ENCODE data around the gene USHBP1.
"Not testable (repeated sequence)": the region's sequence is repeated elsewhere in the genome, so short reads cannot be mapped to it uniquely, and the experiment has no call there.

Gene USHBP1

DNA sequence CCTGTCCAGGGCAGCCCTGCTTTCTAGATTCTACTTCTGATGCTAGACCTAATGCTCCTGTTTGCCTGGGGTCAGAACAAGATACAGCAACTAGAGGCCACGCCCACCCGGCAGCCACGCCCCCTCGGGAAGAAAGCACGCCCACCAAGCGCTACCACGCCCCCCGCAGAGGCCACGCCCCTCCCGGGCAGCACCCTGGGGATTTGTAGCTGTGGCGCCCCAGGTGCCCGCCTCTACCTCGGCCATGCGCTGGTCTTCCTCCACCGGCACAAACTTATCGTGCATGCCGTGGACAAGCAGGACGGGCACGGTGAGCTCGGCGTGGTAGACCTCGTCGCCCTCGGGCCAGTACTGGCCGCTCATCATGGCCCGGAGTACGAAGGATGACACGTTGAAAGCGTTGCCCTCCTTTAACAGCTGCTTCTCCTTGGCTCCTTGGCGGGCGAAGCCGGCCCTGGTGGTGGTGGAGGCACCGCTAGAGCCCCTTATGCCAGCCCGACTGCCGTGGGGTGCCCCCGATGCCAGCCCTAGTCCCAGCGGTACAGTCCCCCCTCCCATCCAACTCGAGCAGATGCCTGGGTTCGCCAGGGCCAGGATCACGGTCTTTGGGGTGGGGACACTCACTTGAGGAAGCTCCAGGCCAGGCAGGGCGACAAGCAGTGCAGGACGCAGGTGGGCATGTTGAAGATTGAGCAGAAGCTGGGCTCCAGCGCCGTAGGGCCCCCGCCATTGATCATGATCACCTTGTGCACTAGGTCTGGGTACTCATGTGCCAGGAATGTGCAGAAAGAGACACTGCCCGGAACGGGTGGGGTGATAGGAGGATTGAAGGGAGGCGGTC lies 29.7 kb upstream of the USHBP1 start:
- peak; percentile 51 for DNase-seq

DNA sequence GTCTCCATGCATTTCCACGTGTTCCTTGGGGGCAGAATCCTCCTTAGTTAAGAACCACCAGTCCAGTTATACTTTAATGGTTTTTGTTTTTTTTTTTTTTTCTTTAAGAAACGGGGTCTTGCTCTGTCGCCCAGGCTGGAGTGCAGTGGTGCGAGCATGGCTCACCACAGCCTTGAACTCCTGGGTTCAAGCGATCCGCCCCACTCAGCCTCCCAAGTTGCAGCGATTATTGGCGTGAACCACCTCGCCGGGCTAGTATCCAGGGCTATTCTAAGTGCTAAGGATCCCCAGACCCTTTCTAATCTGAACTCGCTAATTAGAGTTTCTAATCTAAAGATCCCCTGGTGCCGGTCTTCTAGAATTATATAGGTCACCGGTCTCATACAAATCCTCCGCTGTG lies 29.1 kb upstream of the USHBP1 start:
- no peak for DNase-seq

DNA sequence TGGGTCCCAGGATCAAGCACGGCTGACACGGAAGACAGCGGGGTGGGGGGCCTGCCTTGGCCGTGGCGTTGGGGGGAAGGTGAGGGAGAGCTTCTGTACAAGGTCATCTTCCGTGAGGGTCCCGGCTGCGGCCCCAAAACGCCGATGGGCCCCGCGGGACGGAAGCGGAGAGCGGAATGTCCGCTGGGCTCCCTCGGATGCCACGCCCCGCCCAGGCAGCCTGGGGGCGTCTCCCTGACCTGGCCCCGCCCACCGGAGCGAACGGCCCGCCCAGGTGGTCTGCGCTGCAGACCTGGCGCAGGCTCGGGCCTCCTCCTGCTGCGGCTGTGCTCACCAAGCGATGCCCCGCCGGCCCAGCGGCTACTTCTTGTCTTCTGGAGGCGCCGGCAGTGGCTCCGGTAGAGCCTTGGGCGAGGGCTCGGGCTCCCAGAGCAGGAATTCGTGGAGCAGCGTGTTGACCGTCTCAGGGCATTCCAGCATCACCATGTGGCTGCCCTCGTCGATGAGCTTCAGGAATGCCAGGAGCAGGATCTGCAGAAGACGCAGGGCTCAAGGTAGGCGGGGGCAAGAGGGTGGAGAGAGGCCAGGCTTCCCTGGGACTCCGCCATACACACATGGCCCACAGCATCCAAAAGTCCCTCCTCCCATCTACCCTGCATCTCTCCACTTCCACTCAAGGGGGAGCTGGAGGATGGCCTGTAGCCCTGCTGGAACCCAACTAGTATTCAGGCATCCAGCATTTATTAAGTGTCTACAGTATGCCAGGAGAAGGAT lies 27.9 kb upstream of the USHBP1 start:
- DNase-seq: peak; percentile 81

DNA sequence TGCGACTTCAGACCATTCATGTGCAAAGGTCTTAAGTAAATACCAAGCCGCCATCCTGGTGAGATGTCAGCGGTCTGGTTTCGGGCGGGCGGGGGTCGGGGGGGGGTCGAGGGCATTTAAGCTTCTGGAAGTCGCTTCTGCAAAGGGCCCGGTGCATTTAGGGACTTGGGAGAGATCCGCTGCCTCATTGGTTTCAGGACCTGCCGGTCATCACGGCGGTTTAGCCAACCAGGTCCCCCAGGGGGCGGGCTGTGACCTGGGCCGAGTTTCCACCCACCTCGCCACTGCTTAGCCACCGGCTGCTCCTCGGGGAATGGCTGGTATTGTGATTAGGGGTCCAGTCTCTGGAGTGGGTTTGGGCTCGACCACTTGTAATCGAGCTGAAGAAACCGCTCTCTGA lies 24.9 kb upstream of the USHBP1 start:
- peak; percentile 44 for DNase-seq

DNA sequence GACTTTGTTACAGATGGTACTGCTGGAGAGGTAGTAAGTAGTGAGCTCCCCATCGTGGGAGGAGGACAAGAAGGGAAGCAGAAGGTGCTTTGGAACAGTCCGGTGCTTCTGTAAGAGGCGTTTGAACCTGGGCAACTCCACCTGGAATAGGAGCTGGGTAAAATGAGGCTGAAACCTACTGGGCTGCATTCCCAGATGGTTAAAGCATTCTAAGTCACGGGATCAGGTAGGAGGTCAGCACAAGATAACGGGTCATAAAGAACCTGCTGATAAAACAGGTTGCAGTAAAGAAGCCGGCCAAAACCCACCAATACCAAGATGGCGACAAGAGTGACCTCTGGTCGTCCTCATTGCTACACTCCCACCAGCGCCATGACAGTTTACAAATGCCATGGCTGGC lies 22.2 kb upstream of the USHBP1 start:
- no peak for DNase-seq

DNA sequence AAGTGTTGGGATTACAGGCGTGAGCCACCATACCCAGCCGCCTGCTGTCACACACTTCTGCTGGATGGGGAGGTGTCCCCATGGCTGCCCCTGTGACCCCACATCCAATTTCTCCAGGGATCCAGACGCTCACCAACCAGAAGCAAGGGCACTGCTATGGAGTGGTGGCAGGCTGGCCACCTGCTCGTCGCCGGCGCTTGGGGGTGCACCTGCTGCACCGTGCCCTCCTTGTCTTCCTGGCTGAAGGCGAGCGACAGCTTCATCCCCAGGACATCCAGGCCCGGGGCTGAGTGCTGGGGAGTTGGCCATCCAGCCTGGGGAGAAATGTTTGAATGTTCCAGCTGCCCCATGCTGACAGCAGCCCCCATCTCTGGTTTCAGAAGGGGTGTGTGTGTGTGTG lies 21.7 kb upstream of the USHBP1 start:
- DNase-seq: no peak

DNA sequence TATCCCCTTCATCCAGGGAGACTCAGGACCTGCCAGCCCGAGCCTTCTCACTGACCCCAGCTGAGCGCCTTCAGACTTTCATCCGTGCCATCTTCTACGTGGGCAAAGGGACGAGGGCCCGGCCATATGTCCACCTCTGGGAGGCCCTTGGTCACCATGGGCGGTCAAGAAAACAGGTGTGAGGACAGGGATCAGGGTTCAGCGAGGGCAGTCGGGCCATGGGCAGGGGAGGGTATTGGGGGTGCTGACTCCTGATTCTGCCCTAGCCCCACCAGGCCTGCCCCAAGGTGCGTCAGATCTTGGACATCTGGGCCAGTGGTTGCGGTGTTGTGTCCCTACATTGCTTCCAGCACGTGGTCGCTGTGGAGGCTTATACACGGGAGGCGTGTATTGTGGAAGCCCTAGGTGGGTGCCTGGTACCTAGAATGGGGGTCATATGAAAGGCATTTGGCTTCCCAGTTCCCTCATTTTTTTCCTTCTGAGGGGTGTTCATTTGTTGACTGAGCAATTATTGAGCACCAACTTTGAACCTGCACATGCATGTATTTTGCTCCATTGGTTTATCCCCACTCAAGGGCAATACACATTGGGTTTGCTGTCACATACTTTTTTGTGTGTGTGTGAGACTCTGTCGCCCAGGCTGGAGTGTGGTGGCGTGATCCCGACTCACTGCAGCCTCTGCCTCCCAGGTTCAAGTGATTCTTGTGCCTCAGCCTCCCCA lies 21.0 kb upstream of the USHBP1 start:
- DNase-seq: no peak

DNA sequence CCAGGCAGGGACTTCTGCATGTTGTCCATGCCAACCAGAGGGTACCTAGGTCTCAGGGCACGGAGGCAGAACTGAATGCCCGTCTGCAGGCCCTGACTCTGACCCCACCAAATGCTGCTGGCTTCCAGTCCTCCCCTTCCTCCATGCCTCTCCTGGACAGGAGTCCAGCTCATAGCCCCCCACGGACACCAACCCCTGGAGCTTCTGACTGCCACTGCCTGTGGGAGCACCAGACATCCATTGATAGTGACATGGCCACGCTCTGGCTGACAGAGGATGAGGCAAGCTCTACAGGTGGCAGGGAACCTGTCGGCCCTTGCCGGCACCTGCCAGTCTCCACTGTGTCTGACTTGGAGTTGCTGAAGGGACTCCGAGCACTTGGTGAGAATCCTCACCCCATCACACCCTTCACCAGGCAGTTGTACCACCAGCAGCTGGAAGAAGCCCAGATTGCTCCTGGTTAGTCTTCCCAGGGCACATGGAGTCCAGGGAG lies 19.0 kb upstream of the USHBP1 start:
- no peak for DNase-seq

DNA sequence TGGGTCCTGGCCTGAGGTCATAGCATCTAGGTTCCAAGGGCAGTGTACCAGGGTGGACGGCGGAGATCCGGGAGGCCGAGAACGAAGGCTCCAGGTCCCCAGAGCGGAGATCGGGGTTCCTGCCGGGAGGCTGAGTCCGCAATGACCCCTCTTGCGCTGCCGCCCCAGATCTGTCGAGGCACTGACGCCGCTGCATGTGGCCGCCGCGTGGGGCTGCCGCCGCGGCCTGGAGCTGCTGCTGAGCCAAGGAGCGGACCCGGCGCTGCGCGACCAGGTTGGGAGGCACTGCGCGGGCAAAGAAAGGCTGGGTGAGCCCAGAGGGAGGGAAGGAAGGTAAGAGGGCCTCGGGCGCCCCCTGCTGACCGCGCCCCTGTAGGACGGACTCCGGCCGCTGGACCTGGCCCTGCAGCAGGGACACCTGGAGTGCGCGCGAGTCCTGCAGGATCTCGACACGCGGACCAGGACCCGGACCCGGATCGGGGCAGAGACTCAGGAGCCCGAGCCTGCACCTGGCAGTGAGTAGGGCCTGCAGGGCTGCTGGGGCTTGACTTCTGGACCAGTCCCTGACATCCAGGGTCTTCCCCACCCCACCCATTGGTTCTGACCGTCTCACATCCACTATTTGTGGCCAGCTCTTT lies 18.1 kb upstream of the USHBP1 start:
- DNase-seq: peak; percentile 87

DNA sequence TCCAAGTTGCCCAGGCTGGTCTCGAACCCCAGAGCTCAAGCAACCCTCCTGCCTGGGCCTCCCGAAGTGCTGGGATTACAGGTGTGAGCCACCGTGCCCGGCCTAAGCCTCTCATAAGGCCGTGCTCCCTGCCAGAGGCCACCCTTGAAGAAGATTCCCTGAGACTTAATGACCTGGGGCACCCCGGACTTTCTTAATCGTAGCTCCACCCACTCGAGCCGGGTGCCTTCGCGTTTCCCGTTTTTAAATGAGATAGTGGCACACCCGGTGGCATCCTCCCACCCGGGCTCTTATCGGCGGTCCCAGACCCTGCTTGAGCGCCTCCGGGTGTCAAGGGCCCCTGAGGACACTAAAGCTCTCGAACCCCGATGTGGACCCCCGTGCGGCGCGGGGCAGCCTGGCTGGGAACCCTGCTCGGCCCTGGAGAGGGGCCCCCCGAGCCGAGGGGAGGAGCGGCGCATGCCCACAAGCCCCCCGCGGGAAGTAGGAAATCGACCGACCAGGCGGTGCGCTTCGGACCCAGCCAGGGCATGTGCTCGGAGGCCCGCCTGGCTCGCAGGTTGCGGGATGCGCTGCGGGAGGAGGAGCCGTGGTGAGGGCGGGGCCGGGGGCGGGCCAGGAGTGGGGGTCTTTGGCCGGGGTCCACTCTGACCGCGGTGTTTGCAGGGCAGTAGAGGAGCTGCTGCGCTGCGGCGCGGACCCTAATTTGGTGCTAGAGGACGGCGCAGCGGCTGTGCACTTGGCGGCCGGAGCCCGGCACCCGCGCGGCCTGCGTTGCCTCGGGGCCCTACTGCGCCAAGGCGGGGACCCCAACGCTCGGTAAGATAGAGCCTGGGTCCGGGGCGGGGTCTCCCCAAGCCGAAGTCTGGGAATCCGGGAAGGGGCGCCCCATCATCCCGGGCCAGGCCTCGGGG lies 17.1 kb upstream of the USHBP1 start, which contains the start of gene ANKLE1:
TSS of gene ANKLE1 (plus strand) at position 511 of the 914 bp plus-strand sequence. CDS start at position 531, 20 bp downstream.
- DNase-seq: peak; percentile 34

DNA sequence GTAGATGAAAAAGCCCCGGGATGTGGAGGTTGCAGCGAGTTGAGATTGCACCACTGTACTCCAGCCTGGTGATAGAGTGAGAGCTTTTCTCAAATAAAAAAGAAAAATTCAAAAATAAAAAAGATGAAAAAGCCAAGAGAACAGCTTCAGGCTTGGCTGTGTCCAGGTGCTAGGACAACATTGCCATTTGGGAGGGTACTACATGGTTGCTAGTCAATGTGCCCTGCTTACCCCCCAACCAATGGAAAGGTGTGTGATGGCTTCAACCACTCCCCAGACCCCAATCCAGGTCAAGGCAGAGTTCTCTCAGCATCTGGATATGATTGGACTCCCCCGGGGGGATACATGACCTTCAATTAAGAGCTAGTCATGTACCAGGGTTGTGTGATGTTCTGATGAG lies 14.9 kb upstream of the USHBP1 start:
- no peak for DNase-seq

DNA sequence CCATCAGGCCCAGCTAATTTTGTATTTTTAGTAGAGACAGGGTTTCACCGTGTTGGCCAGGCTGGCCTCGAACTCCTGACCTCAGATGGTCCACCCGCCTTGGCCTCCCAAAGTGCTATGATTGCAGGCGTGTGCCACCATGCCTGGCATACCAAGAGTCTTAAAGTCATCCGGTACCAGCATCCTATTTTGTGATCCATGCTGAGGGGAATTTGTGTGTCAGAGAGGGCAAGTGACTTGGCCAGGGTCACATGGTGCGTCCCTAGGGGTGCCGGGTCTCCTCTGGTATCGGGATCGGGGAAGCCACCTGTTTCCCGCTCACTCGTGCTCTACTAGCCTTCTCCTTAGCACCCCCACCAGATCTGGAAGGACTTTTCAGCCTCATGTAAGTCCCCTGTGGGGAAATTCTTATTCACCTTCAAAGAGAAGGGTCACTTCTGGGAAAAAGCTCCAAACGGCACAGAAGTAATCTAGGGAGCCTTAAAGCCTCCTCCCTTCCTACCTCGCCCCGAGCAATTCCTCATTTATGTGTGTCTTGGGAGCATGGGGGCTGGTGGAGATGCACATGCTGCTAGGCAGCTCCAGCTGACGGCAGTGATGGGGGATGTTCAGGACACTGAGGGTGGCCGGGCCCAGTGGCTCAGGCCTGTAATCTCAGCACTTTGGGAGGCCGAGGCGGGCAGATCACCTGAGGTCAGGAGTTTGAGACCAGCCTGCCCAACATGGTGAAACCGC lies 11.1 kb upstream of the USHBP1 start:
- no peak for DNase-seq

DNA sequence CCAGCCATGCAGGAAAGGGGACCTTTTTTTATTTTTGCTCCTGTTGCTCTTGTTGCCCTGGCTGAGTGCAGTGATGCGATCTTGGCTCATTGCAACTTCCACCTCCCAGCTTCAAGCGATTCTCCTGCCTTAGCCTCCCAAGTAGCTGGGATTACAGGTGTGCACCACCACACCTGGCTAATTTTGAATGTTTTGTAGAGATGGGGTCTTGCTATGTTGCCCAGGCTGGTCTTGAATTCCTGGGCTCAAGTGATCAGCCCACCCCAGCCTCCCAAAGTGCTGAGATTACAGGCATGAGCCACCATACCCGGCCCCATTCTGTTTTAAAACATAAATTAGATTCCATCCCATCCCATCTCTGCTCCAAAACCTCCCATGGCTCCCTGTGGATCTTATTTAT lies 10.3 kb upstream of the USHBP1 start:
- not testable (repeated sequence) for DNase-seq

DNA sequence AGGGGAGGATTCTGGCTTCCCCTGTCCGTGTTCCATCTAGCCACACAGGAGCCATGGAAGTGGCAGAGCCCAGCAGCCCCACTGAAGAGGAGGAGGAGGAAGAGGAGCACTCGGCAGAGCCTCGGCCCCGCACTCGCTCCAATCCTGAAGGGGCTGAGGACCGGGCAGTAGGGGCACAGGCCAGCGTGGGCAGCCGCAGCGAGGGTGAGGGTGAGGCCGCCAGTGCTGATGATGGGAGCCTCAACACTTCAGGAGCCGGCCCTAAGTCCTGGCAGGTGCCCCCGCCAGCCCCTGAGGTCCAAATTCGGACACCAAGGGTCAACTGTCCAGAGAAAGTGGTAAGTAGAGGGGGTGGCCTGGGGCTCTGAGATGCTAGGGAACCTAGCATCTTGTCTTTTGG lies 4.2 kb upstream of the USHBP1 start:
- no peak for DNase-seq

DNA sequence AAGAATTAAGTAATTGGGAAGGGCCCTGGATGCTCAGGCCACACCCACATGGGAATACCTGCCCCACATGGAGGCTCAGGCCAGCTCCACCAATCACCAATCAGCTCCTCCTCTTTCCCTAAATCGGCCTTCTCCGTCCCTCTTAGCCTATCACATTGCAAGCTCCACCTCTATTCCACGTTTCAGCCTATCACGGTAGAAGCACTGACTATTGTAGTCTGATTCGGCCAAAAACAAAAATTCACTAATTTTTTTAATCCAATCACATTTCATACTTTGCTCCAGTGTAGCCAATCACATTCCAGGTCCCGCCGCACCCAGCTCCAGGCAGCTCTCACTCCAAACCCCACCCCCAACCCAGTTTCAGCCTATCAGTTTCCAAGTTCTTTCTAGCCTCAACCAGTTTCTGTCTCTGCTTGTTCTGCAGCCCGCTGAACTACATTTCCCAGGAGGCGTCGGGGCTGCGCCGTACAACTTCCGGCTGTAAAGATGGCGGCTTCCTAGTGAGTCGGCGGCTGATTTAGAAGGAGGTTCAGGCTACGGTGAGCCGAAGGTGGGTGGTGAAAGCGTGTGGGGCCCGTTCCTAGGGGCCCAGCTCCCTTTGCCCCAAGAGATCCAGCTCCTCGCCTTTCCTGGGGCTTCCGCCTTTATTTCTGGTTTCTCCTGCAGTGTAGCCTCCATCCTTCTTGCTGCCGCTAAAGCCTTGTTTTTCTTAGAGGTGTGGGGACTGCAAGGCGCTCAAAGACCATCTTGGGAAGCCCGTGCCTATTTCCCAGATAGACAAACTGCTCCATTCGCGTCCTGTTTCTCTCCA lies 2.6 kb upstream of the USHBP1 start, which contains the start of gene BABAM1:
TSS of gene BABAM1 (plus strand) at position 469 of the 814 bp plus-strand sequence. CDS start 1,364 bp downstream, outside the sequence.
- DNase-seq: peak; percentile 94

DNA sequence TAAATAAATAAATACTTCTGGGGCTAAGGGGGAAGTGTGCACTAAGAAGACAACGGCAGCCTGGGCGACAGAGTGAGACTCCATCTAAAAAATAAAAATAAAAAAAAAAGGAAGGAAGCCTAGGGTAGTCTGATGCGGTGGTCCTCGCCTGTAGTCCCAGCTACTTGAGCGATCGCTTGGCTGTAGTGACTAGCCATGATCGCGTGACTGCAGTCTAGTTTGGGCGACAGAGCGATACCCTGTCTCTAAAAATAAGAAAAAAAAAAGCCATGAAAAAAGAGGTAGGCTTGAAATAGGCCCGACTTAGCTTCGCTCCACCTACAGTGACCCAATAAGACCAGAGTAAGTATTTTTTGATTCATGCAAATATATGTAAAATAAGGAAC lies 2.0 kb upstream of the USHBP1 start:
- no peak for DNase-seq

DNA sequence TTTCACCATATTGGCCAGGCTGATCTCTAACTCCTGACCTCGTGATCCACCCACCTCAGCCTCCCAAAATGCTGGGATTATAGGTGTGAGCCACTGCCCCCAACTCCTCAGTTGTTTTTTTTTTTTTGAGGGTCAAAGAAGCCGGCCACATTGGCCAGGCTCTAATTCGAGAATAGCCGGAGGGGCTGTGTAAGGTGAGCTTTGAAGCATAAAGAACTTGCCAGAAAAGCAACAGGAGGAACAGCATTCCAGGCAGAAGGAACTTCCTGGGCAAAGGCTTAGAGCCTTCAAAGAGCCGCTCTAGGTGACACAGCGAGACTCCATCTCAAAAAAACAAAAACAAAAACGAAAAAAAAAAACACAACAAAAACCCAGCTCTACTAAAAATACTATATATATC lies 1.5 kb upstream of the USHBP1 start:
- no peak for DNase-seq

DNA sequence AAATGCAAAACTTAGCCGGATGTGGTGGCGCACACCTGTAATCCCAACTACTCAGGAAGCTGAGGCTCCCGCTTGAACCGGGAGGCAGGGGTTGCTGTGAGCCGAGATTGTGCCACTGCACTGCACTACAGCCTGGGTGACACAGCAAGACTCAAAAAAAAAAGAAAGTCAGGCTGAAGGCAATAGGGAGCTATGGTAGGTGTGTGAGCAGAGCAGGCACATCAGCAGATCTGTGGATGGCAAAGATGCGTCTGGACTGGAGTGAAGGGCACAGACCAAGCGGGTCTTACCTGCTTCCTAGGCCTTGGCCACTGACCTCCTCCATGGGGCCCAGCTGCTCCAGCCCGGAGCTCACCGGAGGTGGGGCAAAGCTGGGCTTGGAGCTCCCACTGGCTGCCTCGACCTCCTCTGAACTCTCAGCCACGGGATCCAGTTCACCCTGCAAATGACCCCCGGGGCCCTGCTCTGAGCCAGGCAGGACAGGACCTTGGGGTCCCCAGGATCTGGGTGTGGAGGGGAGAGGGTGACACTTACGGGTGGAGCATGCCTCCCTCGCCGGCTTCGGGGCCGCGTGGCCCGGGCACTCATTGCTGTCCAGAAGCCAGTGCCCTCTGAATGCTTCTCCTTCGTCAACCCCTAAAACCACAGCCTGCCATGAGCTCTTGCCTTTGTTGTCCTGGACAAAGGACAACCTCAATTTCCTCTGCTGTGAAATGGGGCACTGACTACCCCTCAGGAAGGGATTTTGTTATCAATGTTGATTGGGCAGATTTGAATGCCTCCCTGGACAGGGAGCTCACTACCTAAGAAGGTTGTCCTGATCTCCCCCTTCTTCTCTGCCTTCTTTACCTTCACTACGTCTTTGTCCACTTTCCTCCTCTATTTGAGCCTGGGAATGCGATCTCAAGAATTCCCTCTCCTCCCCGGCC lies 569 bp downstream of the USHBP1 start:
- DNase-seq: no peak

DNA sequence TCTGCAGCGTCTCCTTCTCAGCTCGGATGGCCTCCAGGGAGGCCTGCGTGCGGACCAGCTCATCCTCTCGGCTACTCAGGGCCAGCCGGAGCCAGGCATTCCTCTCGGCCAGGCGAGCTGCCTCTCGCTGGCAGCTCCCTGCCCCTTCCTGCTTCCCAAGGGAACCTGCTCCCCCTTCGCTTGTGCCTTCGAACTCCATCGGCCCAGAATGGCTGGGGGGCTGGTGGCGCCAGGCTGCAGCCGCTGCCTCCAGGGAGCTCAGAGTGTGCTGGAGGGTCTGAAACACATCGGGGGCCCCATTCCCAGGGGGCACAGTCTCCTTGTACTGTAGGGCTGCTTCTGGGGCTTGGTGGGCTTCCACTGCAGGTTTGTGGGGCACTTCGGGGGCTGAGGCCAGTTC lies 2.0 kb downstream of the USHBP1 start:
- DNase-seq: no peak

All from CD4-positive, alpha-beta T cell treated with Interleukin-17A for 4 hours (primary cell).